DLD1 (cell line): Measurements from ENCODE around the gene VAV2.

Experiments
- in situ Hi-C: cut with HindIII; loops from 2 replicates; pipeline ENCODE4 v1.10.0; 2017; ENCODE audit warnings: low sequenced_read_pairs

Gene VAV2

GRCh38 chr9:133981958-133982681, 10.0 kb downstream of the VAV2 start:
- in situ Hi-C loops, result loop anchor here (25.0 kb wide), 1 partner anchor 195 kb away; no protein-coding TSS in a partner anchor

GRCh38 chr9:133981589-133981957, 10.6 kb downstream of the VAV2 start:
- in situ Hi-C loops, result loop anchor here (25.0 kb wide), 1 partner anchor 194 kb away; no protein-coding TSS in a partner anchor

- in situ Hi-C loops, result loop anchor here (25.0 kb wide), 1 partner anchor 194 kb away; no protein-coding TSS in a partner anchor
Measured at GRCh38 chr9:133980864-133981588, 11.1 kb downstream of the VAV2 start.

GRCh38 chr9:133979921-133980863, 11.9 kb downstream of the VAV2 start:
- in situ Hi-C loops, result loop anchor here (25.0 kb wide), 1 partner anchor 193 kb away; no protein-coding TSS in a partner anchor

- in situ Hi-C loops, result loop anchor here (25.0 kb wide), 1 partner anchor 192 kb away; no protein-coding TSS in a partner anchor
Measured at GRCh38 chr9:133979273-133979920, 12.7 kb downstream of the VAV2 start.

- in situ Hi-C loops, result loop anchor here (25.0 kb wide), 1 partner anchor 192 kb away; no protein-coding TSS in a partner anchor
Measured at GRCh38 chr9:133978899-133979272, 13.2 kb downstream of the VAV2 start.

GRCh38 chr9:133978226-133978898, 13.8 kb downstream of the VAV2 start:
- in situ Hi-C loops, result loop anchor here (25.0 kb wide), 1 partner anchor 191 kb away; no protein-coding TSS in a partner anchor

GRCh38 chr9:133977421-133978201, 14.5 kb downstream of the VAV2 start:
- in situ Hi-C loops, result loop anchor here (25.0 kb wide), 1 partner anchor 190 kb away; no protein-coding TSS in a partner anchor

GRCh38 chr9:133976887-133977286, 15.2 kb downstream of the VAV2 start:
- in situ Hi-C loops, result loop anchor here (25.0 kb wide), 1 partner anchor 190 kb away; no protein-coding TSS in a partner anchor

- in situ Hi-C loops, result loop anchor here (25.0 kb wide), 1 partner anchor 189 kb away; no protein-coding TSS in a partner anchor
Measured at GRCh38 chr9:133976191-133976861, 15.8 kb downstream of the VAV2 start.

- in situ Hi-C loops, result loop anchor here (25.0 kb wide), 1 partner anchor 188 kb away; no protein-coding TSS in a partner anchor
Measured at GRCh38 chr9:133975511-133975910, 16.6 kb downstream of the VAV2 start.

GRCh38 chr9:133974631-133975341, 17.3 kb downstream of the VAV2 start:
- in situ Hi-C loops, result loop anchor here (25.0 kb wide), 1 partner anchor 187 kb away; no protein-coding TSS in a partner anchor

GRCh38 chr9:133973791-133974630, 18.1 kb downstream of the VAV2 start:
- in situ Hi-C loops, result no loop called here

- in situ Hi-C loops, result no loop called here
Measured at GRCh38 chr9:133973111-133973790, 18.9 kb downstream of the VAV2 start.

- in situ Hi-C loops, result no loop called here
Measured at GRCh38 chr9:133971981-133972941, 19.9 kb downstream of the VAV2 start.
